Stimulated activated CD4-positive, alpha-beta T cell treated with anti-CD3 and anti-CD28 coated beads, Interleukin-2, amount 100 ng/mL, for 24 hours (primary cell): ENCODE results near the gene MEF2D.

Source experiments
- DNase-seq, 2 donors: peaks; one replicate each; pipeline ENCODE4 v3.0.0-alpha.2; 2020

The MEF2D gene

DNA sequence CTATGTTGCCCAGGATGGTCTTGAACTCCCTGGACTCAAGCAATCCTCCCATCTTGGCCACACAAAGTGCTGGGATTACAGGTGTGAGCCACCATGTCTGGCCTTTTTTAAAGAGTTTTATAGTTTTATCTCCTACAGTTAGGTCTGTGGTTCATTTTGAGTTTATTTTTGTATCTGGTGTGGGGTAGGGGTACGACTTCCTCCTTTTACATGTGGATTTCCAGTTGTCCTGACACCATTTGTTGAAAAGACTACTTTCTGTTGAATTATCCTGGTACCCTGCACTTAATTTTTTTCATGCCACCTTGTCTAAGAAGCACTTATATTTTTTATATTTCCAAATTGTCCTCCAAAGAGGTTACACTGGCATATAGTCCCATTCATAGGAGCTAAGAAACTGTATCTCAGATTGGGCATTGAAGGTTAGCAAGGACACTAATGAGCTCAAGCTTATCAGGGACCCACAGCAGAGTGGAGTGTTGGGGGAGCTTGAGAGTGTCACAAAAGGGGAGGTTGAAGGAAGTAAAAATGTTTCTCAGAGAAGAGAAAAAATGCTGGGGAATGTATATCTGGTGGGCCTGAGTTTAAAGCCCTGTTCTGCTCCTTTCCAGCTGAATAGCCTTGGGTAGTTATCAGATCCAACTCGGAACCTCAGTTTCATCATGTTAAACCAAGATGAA lies 23.4 kb upstream of the MEF2D start:
- DNase-seq = no peak

GRCh38 chr1:156522443-156522970 lies 21.9 kb upstream of the MEF2D start:
- no peak for DNase-seq

GRCh38 chr1:156517748-156518147 lies 17.2 kb upstream of the MEF2D start:
- no peak for DNase-seq

- DNase-seq = no peak
These were observed 16.2 kb upstream of the MEF2D start for GRCh38 chr1:156516821-156517220.

DNA sequence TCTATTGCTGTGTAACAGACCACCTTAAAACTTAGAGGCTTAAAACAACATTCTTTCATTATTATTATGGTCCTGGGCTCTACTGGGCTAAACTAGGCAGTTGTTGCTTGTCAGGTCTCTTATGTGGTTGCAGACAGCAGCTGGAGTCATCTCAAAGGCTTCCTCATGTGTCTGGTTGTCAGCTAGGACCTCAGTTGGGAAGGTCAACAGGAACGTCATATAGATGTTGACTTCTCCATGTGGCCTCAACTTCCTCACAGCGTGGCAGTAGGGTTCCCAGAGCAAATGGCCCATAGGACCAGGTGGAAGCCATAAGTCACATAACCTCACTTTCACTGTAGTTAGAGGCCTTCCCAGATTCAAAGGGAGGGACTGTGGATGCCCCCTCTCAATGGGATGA lies 15.4 kb upstream of the MEF2D start:
- DNase-seq = no peak

- DNase-seq = no peak
These were observed 12.6 kb upstream of the MEF2D start for GRCh38 chr1:156513185-156513584.

DNA sequence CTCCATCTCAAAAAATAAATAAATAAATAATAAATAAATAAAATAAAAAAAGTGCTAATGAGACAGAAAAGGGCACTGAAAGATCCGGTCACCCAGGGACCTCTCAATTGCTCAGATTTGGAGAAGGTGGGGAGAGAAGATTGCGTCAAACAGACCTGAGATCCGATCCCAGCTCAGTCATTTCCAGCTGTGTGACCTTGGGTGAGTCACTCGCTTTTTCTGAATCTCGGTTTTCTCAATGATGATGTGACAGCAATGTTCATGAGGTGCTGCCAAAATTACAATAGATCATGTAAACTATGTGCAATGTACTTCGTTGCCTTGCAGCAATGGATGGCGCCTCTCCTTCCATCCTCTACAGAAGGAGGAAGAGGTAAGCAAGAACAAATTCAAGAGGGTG lies 11.1 kb upstream of the MEF2D start:
- DNase-seq = no peak

GRCh38 chr1:156510709-156511108 lies 10.1 kb upstream of the MEF2D start:
- no peak for DNase-seq

DNA sequence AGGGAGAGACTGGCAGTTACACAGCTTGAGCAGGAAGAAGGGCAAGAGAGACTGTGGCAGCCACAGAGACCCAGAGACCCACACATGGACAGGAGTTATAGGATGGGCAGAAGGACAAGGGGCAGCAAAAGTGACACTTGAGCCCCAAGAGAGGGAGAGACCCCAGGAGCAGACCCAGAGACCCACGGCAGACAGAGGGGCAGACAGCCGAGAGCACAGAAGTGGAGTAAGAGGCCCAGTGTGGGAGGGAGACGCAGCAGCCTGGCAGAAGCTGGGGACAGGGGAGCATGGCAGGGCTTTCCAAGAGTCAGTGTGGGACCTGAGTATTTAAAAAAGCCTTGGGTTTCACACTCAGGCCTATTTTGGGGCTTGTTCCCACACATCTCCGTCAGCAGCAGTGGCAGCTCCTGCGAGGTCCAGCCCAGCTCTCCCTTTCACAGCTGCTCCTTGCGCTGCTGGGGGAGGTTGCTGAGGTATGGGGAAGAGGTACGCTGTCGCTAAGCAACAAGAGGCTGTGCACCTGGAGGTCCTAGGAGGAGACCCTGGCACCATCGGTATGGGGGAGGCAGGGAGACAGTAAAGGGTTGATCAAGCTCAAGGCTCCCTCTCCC lies 9.0 kb upstream of the MEF2D start:
- no peak for DNase-seq

DNA sequence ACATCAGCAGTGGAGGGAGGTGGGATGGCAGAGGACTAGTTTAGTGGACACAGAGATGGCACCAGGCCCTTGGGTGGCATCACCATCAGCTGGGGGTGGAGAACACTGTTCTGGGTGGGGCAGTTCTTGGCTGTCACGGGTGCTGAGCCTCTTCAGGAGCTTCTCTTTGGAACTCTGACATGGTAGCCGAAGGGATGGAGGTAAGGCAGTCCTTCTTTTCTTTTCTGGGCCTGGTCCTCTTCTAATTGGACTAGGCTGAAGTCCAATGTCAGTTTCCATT lies 8.3 kb upstream of the MEF2D start:
- DNase-seq = no peak

- DNase-seq = no peak
These were observed 7.8 kb upstream of the MEF2D start for GRCh38 chr1:156508205-156508954.

GRCh38 chr1:156506450-156506849 lies 5.9 kb upstream of the MEF2D start:
- no peak for DNase-seq

- no peak for DNase-seq
These were observed 5.2 kb upstream of the MEF2D start for GRCh38 chr1:156505679-156506298.

DNA sequence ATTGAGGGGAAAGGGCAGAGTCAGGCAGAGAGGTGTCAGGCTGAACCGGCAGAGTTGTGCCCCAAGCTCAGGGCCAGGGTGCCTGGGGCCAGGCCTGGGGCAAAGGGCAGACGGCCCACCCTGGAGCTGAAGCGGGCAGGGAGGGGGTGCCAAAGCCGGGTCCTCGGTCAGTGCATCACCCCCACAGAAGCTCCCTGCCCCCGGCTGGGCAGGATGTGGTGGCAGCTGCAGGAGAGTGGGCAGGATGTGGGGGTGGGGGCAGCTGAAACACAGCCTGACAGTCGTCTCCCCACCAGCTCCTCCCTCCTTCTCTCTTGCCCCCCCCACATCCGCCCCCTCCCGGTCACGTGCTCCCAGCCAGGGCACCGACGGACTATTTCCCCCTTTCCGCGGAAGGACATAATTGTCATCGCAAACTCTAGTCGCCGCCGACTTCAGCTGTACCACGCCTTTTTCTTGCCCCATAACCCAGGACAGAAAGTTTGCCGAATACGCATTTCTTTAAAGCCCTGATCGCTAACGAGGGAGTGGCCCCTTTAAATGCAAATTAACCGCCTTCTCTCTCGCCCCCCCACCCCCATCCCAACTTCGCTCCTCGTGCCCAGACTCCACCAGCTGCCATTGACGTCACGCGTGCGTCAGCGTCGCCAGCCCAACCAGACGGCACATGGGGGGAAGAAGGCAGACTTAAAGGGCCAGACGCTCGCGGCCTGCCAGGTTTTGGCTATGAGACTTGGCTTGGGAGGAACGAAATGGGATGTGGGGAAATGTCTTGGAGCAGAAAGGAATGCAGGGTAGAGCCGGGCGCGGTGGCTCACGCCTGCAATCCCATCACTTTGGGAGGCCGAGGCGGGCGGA lies 4.5 kb upstream of the MEF2D start:
- DNase-seq = peak; percentile 98

DNA sequence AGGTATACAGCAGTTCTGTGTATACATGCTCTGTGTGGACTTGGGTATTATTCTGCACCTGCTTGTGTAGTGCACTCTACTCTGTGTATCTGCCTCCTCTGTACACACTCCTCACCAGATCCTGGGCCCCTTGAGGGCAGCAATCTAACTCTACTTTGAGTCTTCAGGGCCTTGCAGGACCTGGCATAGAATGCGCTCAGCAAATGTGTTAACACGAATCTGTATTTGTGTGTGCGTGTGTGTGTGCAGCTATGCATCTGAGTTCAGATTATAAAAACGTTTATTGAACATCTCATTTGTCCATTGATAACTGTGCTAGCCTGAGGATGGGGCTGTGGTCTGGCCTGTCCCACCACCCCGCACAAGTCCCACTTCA lies 3.9 kb upstream of the MEF2D start:
- DNase-seq = peak in 1 of 2 donors; percentile 47

- DNase-seq = no peak
These were observed 3.3 kb upstream of the MEF2D start for GRCh38 chr1:156503698-156504437.

DNA sequence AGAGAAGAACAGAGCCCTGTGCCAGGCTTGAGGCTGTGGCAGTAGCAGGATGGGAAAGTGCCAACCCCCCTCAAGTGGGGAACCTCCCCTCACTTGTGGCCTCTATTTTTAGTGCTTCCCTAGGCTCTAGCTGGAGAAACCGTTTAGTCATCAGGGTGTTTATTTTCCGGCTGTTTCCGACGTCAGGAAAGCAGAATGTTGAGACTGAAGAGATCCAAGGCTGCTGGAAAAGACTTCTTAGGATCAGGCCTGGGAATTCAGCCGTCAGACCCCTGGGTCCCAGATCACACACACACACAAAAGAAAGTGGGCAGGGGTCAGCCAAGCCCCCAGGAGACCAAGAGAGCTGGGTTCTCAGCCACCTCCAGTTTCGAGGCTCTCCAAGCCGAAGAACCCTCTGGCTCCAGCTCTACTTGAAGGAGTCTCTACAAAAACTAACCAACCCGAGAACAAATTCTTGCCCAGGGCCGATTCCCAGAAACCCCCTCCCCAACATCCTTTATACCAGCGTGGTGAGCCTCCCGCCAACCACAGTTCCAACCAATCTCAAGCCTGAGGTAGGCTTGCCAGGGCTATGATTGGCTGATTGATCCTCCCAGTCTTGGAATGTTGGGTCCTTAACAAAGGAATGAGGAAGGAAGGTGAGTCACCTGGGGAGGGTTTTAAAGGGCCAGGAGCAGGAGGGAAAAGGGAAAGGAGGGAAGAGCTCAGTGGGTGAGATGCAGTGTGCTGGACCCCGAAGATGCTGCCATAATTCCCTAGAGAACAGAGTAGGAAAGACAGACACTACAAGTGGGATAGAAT lies 2.5 kb upstream of the MEF2D start:
- no peak for DNase-seq

- DNase-seq = no peak
These were observed 1.9 kb upstream of the MEF2D start for GRCh38 chr1:156502391-156502893.

- peak; percentile 93 for DNase-seq
These were observed 375 bp upstream of the MEF2D start for GRCh38 chr1:156500793-156501506.

- DNase-seq = peak; percentile 45 to 66
These were observed 583 bp downstream of the MEF2D start for GRCh38 chr1:156499842-156500542.
